SK-N-SH (cell line): ENCODE data around the gene PCNX1. TPM values are rescaled to one million over a fixed set of nuclear protein-coding genes. Genes with fewer than 3 reads are reported as not detected.

Experiments used
- CTCF ChIA-PET: fragments of 300-600, 350-600 bp; formaldehyde crosslinking; extraction: SDS; loops from one replicate; lab custom pipeline; 2021; lab: Yijun Ruan, JAX
- POLR2A ChIA-PET: fragments of 350-600 bp; sonication (Branson Sonifier 250); formaldehyde crosslinking; extraction: SDS; loops from one replicate; lab custom pipeline; 2020; ENCODE audit warnings: antibody characterized with exemption, inconsistent platforms; lab: Yijun Ruan, JAX
- DNase-seq: peaks from one replicate; pipeline ENCODE4 v3.0.0; 2012
- H2AFZ ChIP-seq: fragments of 200-600 bp; sonication (generic); 2 replicates; pipeline ENCODE4 v1.8.1; 2016; ENCODE audit warnings: antibody characterized with exemption, mild to moderate bottlenecking, low read depth
- H3F3A ChIP-seq: fragments of 200-600 bp; sonication (generic); replicated peaks from 2 replicates; pipeline ENCODE3; 2016; ENCODE audit warnings: antibody characterized with exemption, mild to moderate bottlenecking; ENCODE audit not compliant: insufficient read depth
- H3K27ac ChIP-seq, 2 experiments: fragments of 200-500 bp in 1 of 2; fragments of 200-600 bp in 1 of 2; sonication (Bioruptor generic) in 1 of 2; sonication (generic), shearing (Covaris generic) in 1 of 2; 2 replicates each; pipeline versions ENCODE4 v1.5.1 to v1.6.1; 2014 to 2016; ENCODE audit warnings: low read depth in 2 of 2, inconsistent platforms in 1 of 2, low read length in 1 of 2, mild to moderate bottlenecking in 1 of 2, mixed read lengths in 1 of 2
- H3K27me3 ChIP-seq: fragments of 200-600 bp; sonication (generic), shearing (Covaris generic); 2 replicates; pipeline ENCODE4 v1.6.1; 2016; ENCODE audit warnings: mixed run types; ENCODE audit not compliant: insufficient read depth
- H3K36me3 ChIP-seq, 2 experiments: fragments of 200-500 bp in 1 of 2; fragments of 200-600 bp in 1 of 2; sonication (Bioruptor generic) in 1 of 2; sonication (generic) in 1 of 2; replicated peaks in 1 of 2; 2 replicates each; pipeline versions ENCODE3 to v1.5.1; 2014 to 2016; ENCODE audit warnings: low read length in 1 of 2, mild to moderate bottlenecking in 1 of 2; ENCODE audit not compliant: insufficient read depth in 2 of 2, control insufficient read depth in 1 of 2
- H3K4me1 ChIP-seq, 2 experiments: fragments of 200-500 bp in 1 of 2; fragments of 200-600 bp in 1 of 2; sonication (Bioruptor generic) in 1 of 2; sonication (generic), shearing (Covaris generic) in 1 of 2; 2 replicates each; pipeline versions ENCODE4 v1.5.1 to v1.6.1; 2014 to 2016; ENCODE audit warnings: low read depth in 1 of 2, low read length in 1 of 2, mixed run types in 1 of 2; ENCODE audit not compliant: insufficient read depth in 2 of 2, control insufficient read depth in 1 of 2
- H3K4me2 ChIP-seq: fragments of 200-600 bp; sonication (generic), shearing (Covaris generic); 2 replicates; pipeline ENCODE4 v1.6.1; 2017; ENCODE audit warnings: mixed run types
- H3K4me3 ChIP-seq, 2 experiments: fragments of 200-500 bp in 1 of 2; fragments of 200-600 bp in 1 of 2; sonication (Bioruptor generic) in 1 of 2; sonication (generic), shearing (Covaris generic) in 1 of 2; 2 replicates each; pipeline versions ENCODE4 v1.5.1 to v1.8.1; 2014 to 2016; ENCODE audit warnings: low read depth in 2 of 2, inconsistent platforms in 1 of 2, low read length in 1 of 2, mild to moderate bottlenecking in 1 of 2, mixed read lengths in 1 of 2, moderate library complexity in 1 of 2
- H3K79me2 ChIP-seq: fragments of 200-600 bp; sonication (generic); 2 replicates; pipeline ENCODE4 v1.8.1; 2017; ENCODE audit warnings: mild to moderate bottlenecking; ENCODE audit not compliant: insufficient read depth
- H3K9ac ChIP-seq: fragments of 200-600 bp; sonication (generic); 2 replicates; pipeline ENCODE4 v1.6.1; 2017; ENCODE audit warnings: mixed run types
- H3K9me2 ChIP-seq: fragments of 200-600 bp; sonication (generic); 2 replicates; pipeline ENCODE4 v1.6.1; 2017; ENCODE audit warnings: mixed run types
- H3K9me3 ChIP-seq: fragments of 200-600 bp; sonication (generic); 2 replicates; pipeline ENCODE4 v1.6.1; 2017; ENCODE audit warnings: mixed run types, mild to moderate bottlenecking, moderate library complexity
- H4K20me1 ChIP-seq: fragments of 200-600 bp; sonication (generic); 2 replicates; pipeline ENCODE4 v1.6.1; 2017; ENCODE audit warnings: mild to moderate bottlenecking, mixed run types; ENCODE audit not compliant: insufficient read depth
- CHD2 ChIP-seq: fragments of 150-350 bp; IDR thresholded peaks from 2 replicates; pipeline ENCODE4 v1.6.1; 2018; ENCODE audit warnings: low read length; ENCODE audit not compliant: partially characterized antibody
- ELF1 ChIP-seq: IDR thresholded peaks from 2 replicates; pipeline ENCODE4 v1.4.0; 2012
- EP300 ChIP-seq, 2 experiments: IDR thresholded peaks; 2 replicates each; pipeline versions ENCODE4 v1.4.0 to v1.6.1; 2012; ENCODE audit warnings: borderline replicate concordance in 1 of 2, low read depth in 1 of 2, low read length in 1 of 2
- EZH2phosphoT487 ChIP-seq: fragments of 200-600 bp; sonication (generic); IDR thresholded peaks from 2 replicates; pipeline ENCODE4 v1.6.1; 2017; ENCODE audit warnings: low read depth, mixed run types, mild to moderate bottlenecking, antibody characterized with exemption, moderate library complexity, borderline replicate concordance
- FOSL2 ChIP-seq: IDR thresholded peaks from 2 replicates; pipeline ENCODE4 v1.4.0; 2012; ENCODE audit warnings: low read depth, mild to moderate bottlenecking, moderate library complexity, borderline replicate concordance
- GABPA ChIP-seq: IDR thresholded peaks from 2 replicates; pipeline ENCODE4 v1.4.0; 2012; ENCODE audit warnings: low read depth, mild to moderate bottlenecking
- GATA2 ChIP-seq: sonication (generic); formaldehyde crosslinking; IDR thresholded peaks from 2 replicates; pipeline ENCODE4 v1.5.0; 2020; ENCODE audit warnings: mild to moderate bottlenecking, missing genetic modification reagents
- MEF2A ChIP-seq: IDR thresholded peaks from 2 replicates; pipeline ENCODE4 v1.4.0; 2012; ENCODE audit warnings: low read depth, borderline replicate concordance
- MXI1 ChIP-seq: IDR thresholded peaks from 2 replicates; pipeline ENCODE4 v1.6.1; 2012; ENCODE audit warnings: mild to moderate bottlenecking, low read depth, low read length, improper control_type of control experiment
- NFIC ChIP-seq: IDR thresholded peaks from 2 replicates; pipeline ENCODE4 v1.4.0; 2012; ENCODE audit warnings: borderline replicate concordance
- NRF1 ChIP-seq: IDR thresholded peaks from 2 replicates; pipeline ENCODE4 v1.6.1; 2012; ENCODE audit warnings: low read depth, mild to moderate bottlenecking, low read length
- POLR2AphosphoS5 ChIP-seq: IDR thresholded peaks from 2 replicates; pipeline ENCODE4 v1.6.1; 2012; ENCODE audit warnings: low read depth, low read length
- RCOR1 ChIP-seq: fragments of 150-350 bp; IDR thresholded peaks from 2 replicates; pipeline ENCODE4 v1.6.1; 2017; ENCODE audit warnings: antibody characterized with exemption, low read length
- RFX5 ChIP-seq: IDR thresholded peaks from 2 replicates; pipeline ENCODE4 v1.6.1; 2012; ENCODE audit warnings: mild to moderate bottlenecking, improper control_type of control experiment, low read length
- SIN3A ChIP-seq: IDR thresholded peaks from 2 replicates; pipeline ENCODE4 v1.6.1; 2012; ENCODE audit warnings: low read depth, mild to moderate bottlenecking, low read length, moderate library complexity, borderline replicate concordance
- TAF1 ChIP-seq: IDR thresholded peaks from 2 replicates; pipeline ENCODE4 v1.6.1; 2012; ENCODE audit warnings: low read depth, mild to moderate bottlenecking, low read length, moderate library complexity, borderline replicate concordance
- TEAD4 ChIP-seq: IDR thresholded peaks from 2 replicates; pipeline ENCODE4 v1.4.0; 2012; ENCODE audit warnings: mild to moderate bottlenecking, borderline replicate concordance; ENCODE audit not compliant: insufficient read depth
- WGBS: methylation state at CpG from one replicate; pipeline ENCODE4 v1.1.6; 2017; ENCODE audit warnings: low lambda C conversion rate; 5-methylcytosine and 5-hydroxymethylcytosine counted together
- polyA plus RNA-seq, 3 experiments: library from polyadenylated mRNA; depleted of rRNA; stranded (reverse); fragments of >200 nt; gene quantifications; 2 replicates each; pipeline ENCODE4 v1.2.3, GENCODE V29; 2012
- TF ChIP-seq, protein P1 (sequence below): fragments of 150-350 bp; IDR thresholded peaks from 2 replicates; pipeline ENCODE4 v1.6.1; 2016; ENCODE audit warnings: mild to moderate bottlenecking, low read depth, low read length
- TF ChIP-seq, protein P2 (sequence below): fragments of 150-350 bp; IDR thresholded peaks from 2 replicates; pipeline ENCODE4 v1.6.1; 2017; ENCODE audit warnings: antibody characterized with exemption, low read length, low read depth, borderline replicate concordance
- TF ChIP-seq, protein P3 (sequence below): IDR thresholded peaks from 2 replicates; pipeline ENCODE4 v1.4.0; 2012; ENCODE audit warnings: low read depth, borderline replicate concordance
- TF ChIP-seq, protein P4 (sequence below): IDR thresholded peaks from 2 replicates; pipeline ENCODE4 v1.6.1; 2012; ENCODE audit warnings: mild to moderate bottlenecking, low read depth, low read length, moderate library complexity
- TF ChIP-seq, protein P5 (sequence below): IDR thresholded peaks from 2 replicates; pipeline ENCODE4 v1.4.0; 2012; ENCODE audit warnings: low read depth

Gene PCNX1
- polyA plus RNA-seq, 1 of the 3 experiments (the other 2 are of a cell fraction) = 9.4 TPM

DNA sequence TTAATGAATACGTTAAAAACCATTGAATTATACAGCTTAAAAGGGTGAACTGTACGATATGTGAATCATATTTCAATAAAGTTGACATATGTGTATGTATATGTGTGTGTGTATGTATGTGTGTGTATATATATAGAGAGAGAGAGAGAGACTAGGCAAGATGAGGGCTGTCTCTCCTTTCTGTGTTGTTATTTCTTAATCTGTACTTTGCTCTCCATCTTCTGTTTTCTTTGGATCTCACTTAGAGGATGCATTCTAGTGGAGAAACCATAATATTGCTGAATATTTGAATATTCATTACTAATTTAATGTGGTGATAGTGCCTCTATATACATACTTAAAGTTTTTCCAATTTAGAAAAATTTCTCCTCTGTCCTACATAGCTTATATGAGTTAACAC lies 50.5 kb downstream of the PCNX1 start:
- peaks cover 67% of the 10 kb centered on the region for H3K79me2 ChIP-seq
- WGBS = 100% methylated on average over 2 of the region's 2 CpGs
- CTCF ChIA-PET = interaction anchor here (0.9 to 2.0 kb wide), 5 partner anchors 14 to 141 kb away, joined by 3 to 12 read pairs (median 3); partner anchors contain the start of gene PCNX1

DNA sequence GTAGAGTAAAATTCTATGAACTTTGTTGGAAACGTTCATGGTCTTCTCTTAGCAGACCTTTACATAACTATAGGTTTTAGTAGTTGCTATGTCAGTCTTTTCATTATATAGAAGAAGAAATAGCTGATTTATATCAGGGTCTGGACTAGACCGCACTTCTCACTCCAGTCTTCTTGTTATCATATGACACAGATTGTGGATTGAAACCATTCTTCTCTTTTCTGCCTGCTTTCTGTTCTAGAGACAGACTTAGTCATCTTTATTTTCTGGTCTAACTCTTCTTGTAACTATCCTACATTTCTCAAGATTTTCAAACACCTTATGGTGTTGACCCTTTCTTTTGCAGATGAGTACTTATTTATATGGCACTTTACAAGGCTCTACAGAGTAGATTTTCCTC lies 55.7 kb downstream of the PCNX1 start:
- Histone ChIP-seq H3K9ac (no peak overlapping the region), H3K4me2 (no peak overlapping the region), H3K9me3 (no peaks in the 10 kb centered on the region), H3K4me3 (no peak overlapping the region), H3K9me2 (no peaks in the 10 kb centered on the region), H3K36me3 (peaks cover 16 to 33% of the 10 kb centered on the region in 2 experiments), H4K20me1 (peaks cover 11% of the 10 kb centered on the region; the same call in 1 of the 2 replicates), H3K27ac (no peak overlapping the region), H2AFZ (no peak overlapping the region), H3K27me3 (no peaks in the 10 kb centered on the region), H3K4me1 (no peaks in the 10 kb centered on the region), H3K79me2 (peaks cover 78% of the 10 kb centered on the region), H3F3A (peaks cover 3% of the 10 kb centered on the region)
- ChIA-PET CTCF (interaction anchor here (1.8 kb wide), 1 partner anchor 10 kb away, joined by 8 read pairs; no protein-coding TSS in a partner anchor), POLR2A (no interaction called here)
- DNase-seq = no peak
- WGBS = 83% methylated on average over 2 of the region's 2 CpGs
- TF ChIP-seq FOSL2 (no peak), ELF1 (no peak), MXI1 (no peak), TAF1 (no peak), EZH2phosphoT487 (no peak), SIN3A (no peak), GATA2 (CRISPR knock-in tag) (no peak), GABPA (no peak), RCOR1 (no peak), NRF1 (no peak), MEF2A (no peak), NFIC (no peak)
- TF ChIP-seq, protein P1, sequence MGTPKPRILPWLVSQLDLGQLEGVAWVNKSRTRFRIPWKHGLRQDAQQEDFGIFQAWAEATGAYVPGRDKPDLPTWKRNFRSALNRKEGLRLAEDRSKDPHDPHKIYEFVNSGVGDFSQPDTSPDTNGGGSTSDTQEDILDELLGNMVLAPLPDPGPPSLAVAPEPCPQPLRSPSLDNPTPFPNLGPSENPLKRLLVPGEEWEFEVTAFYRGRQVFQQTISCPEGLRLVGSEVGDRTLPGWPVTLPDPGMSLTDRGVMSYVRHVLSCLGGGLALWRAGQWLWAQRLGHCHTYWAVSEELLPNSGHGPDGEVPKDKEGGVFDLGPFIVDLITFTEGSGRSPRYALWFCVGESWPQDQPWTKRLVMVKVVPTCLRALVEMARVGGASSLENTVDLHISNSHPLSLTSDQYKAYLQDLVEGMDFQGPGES = no peak
- TF ChIP-seq, protein P2, sequence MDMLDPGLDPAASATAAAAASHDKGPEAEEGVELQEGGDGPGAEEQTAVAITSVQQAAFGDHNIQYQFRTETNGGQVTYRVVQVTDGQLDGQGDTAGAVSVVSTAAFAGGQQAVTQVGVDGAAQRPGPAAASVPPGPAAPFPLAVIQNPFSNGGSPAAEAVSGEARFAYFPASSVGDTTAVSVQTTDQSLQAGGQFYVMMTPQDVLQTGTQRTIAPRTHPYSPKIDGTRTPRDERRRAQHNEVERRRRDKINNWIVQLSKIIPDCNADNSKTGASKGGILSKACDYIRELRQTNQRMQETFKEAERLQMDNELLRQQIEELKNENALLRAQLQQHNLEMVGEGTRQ = no peak
- TF ChIP-seq, protein P3, sequence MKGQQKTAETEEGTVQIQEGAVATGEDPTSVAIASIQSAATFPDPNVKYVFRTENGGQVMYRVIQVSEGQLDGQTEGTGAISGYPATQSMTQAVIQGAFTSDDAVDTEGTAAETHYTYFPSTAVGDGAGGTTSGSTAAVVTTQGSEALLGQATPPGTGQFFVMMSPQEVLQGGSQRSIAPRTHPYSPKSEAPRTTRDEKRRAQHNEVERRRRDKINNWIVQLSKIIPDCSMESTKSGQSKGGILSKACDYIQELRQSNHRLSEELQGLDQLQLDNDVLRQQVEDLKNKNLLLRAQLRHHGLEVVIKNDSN = no peak
- TF ChIP-seq, protein P4, sequence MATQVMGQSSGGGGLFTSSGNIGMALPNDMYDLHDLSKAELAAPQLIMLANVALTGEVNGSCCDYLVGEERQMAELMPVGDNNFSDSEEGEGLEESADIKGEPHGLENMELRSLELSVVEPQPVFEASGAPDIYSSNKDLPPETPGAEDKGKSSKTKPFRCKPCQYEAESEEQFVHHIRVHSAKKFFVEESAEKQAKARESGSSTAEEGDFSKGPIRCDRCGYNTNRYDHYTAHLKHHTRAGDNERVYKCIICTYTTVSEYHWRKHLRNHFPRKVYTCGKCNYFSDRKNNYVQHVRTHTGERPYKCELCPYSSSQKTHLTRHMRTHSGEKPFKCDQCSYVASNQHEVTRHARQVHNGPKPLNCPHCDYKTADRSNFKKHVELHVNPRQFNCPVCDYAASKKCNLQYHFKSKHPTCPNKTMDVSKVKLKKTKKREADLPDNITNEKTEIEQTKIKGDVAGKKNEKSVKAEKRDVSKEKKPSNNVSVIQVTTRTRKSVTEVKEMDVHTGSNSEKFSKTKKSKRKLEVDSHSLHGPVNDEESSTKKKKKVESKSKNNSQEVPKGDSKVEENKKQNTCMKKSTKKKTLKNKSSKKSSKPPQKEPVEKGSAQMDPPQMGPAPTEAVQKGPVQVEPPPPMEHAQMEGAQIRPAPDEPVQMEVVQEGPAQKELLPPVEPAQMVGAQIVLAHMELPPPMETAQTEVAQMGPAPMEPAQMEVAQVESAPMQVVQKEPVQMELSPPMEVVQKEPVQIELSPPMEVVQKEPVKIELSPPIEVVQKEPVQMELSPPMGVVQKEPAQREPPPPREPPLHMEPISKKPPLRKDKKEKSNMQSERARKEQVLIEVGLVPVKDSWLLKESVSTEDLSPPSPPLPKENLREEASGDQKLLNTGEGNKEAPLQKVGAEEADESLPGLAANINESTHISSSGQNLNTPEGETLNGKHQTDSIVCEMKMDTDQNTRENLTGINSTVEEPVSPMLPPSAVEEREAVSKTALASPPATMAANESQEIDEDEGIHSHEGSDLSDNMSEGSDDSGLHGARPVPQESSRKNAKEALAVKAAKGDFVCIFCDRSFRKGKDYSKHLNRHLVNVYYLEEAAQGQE = no peak

More for the DNA sequence above, 50.5 kb downstream of the PCNX1 start:
- H4K20me1 ChIP-seq = peaks cover 14% of the 10 kb centered on the region
- peaks cover 0 to 10% of the 10 kb centered on the region in 2 experiments; a peak in 2 of 4 replicates for H3K4me1 ChIP-seq
- POLR2A ChIA-PET = no interaction called here
- H3K4me2 ChIP-seq = no peak overlapping the region
- DNase-seq = no peak
- H3K9me2 ChIP-seq = no peaks in the 10 kb centered on the region
- TF ChIP-seq RFX5 (no peak), CHD2 (no peak), POLR2AphosphoS5 (no peak), EP300 (IDR thresholded peaks at IDR 0.05; ENCODE audit: borderline replicate concordance in 1 of 2, low read depth in 1 of 2, low read length in 1 of 2) (no peak), TEAD4 (no peak)
- TF ChIP-seq, protein P3 = no peak
- TF ChIP-seq, protein P5, sequence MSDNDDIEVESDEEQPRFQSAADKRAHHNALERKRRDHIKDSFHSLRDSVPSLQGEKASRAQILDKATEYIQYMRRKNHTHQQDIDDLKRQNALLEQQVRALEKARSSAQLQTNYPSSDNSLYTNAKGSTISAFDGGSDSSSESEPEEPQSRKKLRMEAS = no peak
- no peak overlapping the region for H3K9ac ChIP-seq
- no peak overlapping the region for H3K27ac ChIP-seq
- H3K27me3 ChIP-seq = no peaks in the 10 kb centered on the region
- H3K36me3 ChIP-seq = peaks cover 8 to 24% of the 10 kb centered on the region in 2 experiments
- no peak overlapping the region for H2AFZ ChIP-seq
- no peaks in the 10 kb centered on the region for H3K9me3 ChIP-seq
- peaks cover 10% of the 10 kb centered on the region for H3F3A ChIP-seq
- H3K4me3 ChIP-seq = no peak overlapping the region
